PC-3 (cell line): ENCODE data around the gene GK. TPM values are rescaled to one million over a fixed set of nuclear protein-coding genes. Genes with fewer than 3 reads are reported as not detected.

Experiments used
- ATAC-seq: fragments of 200-7000 bp; cut with Tn5 transposase; 2 replicates; pipeline ENCODE4 v1.9.1; 2020; ENCODE audit warnings: mild to moderate bottlenecking, moderate library complexity
- BruUV-seq: library from RNA; stranded (reverse); fragments of 400-500 nt; replicated peaks from 2 replicates; lab custom pipeline; 2021; lab: Mats Ljungman, UMichigan
- CTCF ChIA-PET: fragments of 300-600 bp; sonication (Branson Sonifier 250); formaldehyde crosslinking; loops from one replicate; lab custom pipeline; 2022; ENCODE audit warnings: antibody characterized with exemption; lab: Charles Lee
- POLR2A ChIA-PET: fragments of 300-600 bp; sonication (Branson Sonifier 250); formaldehyde crosslinking; loops from one replicate; lab custom pipeline; 2022; ENCODE audit warnings: antibody characterized with exemption; ENCODE audit not compliant: unreplicated experiment; lab: Charles Lee
- DNase-seq: peaks from one replicate; pipeline ENCODE4 v3.0.0-alpha.2; 2015
- H2AFZ ChIP-seq: fragments of 300-600 bp; sonication (generic); 2 replicates; pipeline ENCODE4 v1.6.0; 2016; ENCODE audit warnings: antibody characterized with exemption, low read length
- H3F3A ChIP-seq: fragments of 300-600 bp; sonication (generic); one replicate; pipeline ENCODE4 v1.6.0; 2017; ENCODE audit warnings: antibody characterized with exemption, low read length, control low read depth, mild to moderate bottlenecking; ENCODE audit not compliant: unreplicated experiment
- H3K27ac ChIP-seq: fragments of 300-600 bp; sonication (generic); 2 replicates; pipeline ENCODE4 v1.5.1; 2016; ENCODE audit warnings: mild to moderate bottlenecking, low read length
- H3K27me3 ChIP-seq: fragments of 300-600 bp; sonication (generic); 2 replicates; pipeline ENCODE4 v1.6.1; 2016; ENCODE audit warnings: low read length, mixed read lengths
- H3K36me3 ChIP-seq: fragments of 300-600 bp; sonication (generic); 2 replicates; pipeline ENCODE4 v1.6.1; 2016; ENCODE audit warnings: low read depth, mixed run types, low read length, mixed read lengths
- H3K4me1 ChIP-seq: fragments of 300-600 bp; sonication (generic); 2 replicates; pipeline ENCODE4 v1.5.1; 2016; ENCODE audit warnings: low read length; ENCODE audit not compliant: insufficient read depth
- H3K4me2 ChIP-seq: fragments of 300-600 bp; sonication (generic); 2 replicates; pipeline ENCODE4 v1.6.0; 2016; ENCODE audit warnings: low read length
- H3K4me3 ChIP-seq: fragments of 300-600 bp; sonication (generic); 2 replicates; pipeline ENCODE4 v1.5.1; 2016; ENCODE audit warnings: mild to moderate bottlenecking, low read length, mixed read lengths
- H3K79me2 ChIP-seq: fragments of 300-600 bp; sonication (generic); 2 replicates; pipeline ENCODE4 v1.6.1; 2017; ENCODE audit warnings: low read length, mixed read lengths
- H3K9ac ChIP-seq: fragments of 300-600 bp; sonication (generic); 2 replicates; pipeline ENCODE4 v1.6.0; 2016; ENCODE audit warnings: mild to moderate bottlenecking, low read length
- H3K9me2 ChIP-seq: fragments of 300-600 bp; sonication (generic); replicated peaks from 2 replicates; pipeline ENCODE4 v1.6.1; 2016; ENCODE audit warnings: mixed run types, low read length, mixed read lengths
- H3K9me3 ChIP-seq: fragments of 300-600 bp; sonication (generic); 2 replicates; pipeline ENCODE4 v1.6.1; 2016; ENCODE audit warnings: low read length, mixed read lengths
- H4K20me1 ChIP-seq: fragments of 300-600 bp; sonication (generic); 2 replicates; pipeline ENCODE4 v1.6.1; 2016; ENCODE audit warnings: low read length, mixed read lengths
- CTCF ChIP-seq: fragments of 300-600 bp; sonication (generic); conservative IDR thresholded peaks from 2 replicates; pipeline ENCODE4 v1.5.1; 2017; ENCODE audit warnings: antibody characterized with exemption, low read depth, mild to moderate bottlenecking, low read length
- EZH2 ChIP-seq: fragments of 300-600 bp; sonication (generic); IDR thresholded peaks from one replicate; pipeline ENCODE4 v1.6.1; 2017; ENCODE audit warnings: antibody characterized with exemption, mild to moderate bottlenecking, low read length; ENCODE audit not compliant: unreplicated experiment
- EZH2phosphoT487 ChIP-seq: fragments of 300-600 bp; sonication (generic); IDR thresholded peaks from 2 replicates; pipeline ENCODE4 v1.6.1; 2018; ENCODE audit warnings: mild to moderate bottlenecking, antibody characterized with exemption, low read length, borderline replicate concordance
- intact Hi-C: fragments of 100-400 bp; cut with micrococcal nuclease; formaldehyde crosslinking; loops from 2 replicates; pipeline ENCODE4 v1.9.0; 2023
- total RNA-seq: library from RNA; depleted of rRNA; stranded (reverse); fragments of >200 nt; gene quantifications from 2 replicates; pipeline ENCODE4 v1.2.3, GENCODE V29; 2014

GK gene
- total RNA-seq, 1 experiment from 2014 or later, result 4.1 TPM

GRCh38 chrX:30620980-30621618 lies 32.1 kb upstream of the GK start:
- no peaks in the 10 kb centered on the region for H3K9me2 ChIP-seq
- H4K20me1 ChIP-seq, result no peaks in the 10 kb centered on the region
- CTCF ChIA-PET, result no interaction called here
- no peaks in the 10 kb centered on the region for H3K36me3 ChIP-seq
- peak; percentile 78 for DNase-seq
- 0 out of 2 replicates have a peak overlapping the region, but pooled peaks have one; percentile 14 for H3K27ac ChIP-seq
- intact Hi-C loops, result no loop called here
- POLR2A ChIA-PET, result no interaction called here
- no peaks in the 10 kb centered on the region for H3K9me3 ChIP-seq
- peak; percentile 83 for ATAC-seq
- peaks cover 11% of the 10 kb centered on the region for H3K4me1 ChIP-seq
- BruUV-seq, result no TSS peak
- no peaks in the 10 kb centered on the region for H3F3A ChIP-seq
- H3K4me3 ChIP-seq, result no peak overlapping the region
- H3K79me2 ChIP-seq, result no peaks in the 10 kb centered on the region
- TF ChIP-seq CTCF (no peak), EZH2 (no peak), EZH2phosphoT487 (no peak)
- no peaks in the 10 kb centered on the region for H3K27me3 ChIP-seq
- H3K9ac ChIP-seq, result no peak overlapping the region
- H2AFZ ChIP-seq, result no peak overlapping the region
- no peak overlapping the region for H3K4me2 ChIP-seq

GRCh38 chrX:30622361-30622760 lies 30.9 kb upstream of the GK start:
- H3K9me2 ChIP-seq, result no peaks in the 10 kb centered on the region
- no TSS peak for BruUV-seq
- H3K27ac ChIP-seq, result no peak overlapping the region
- H3K4me2 ChIP-seq, result no peak overlapping the region
- no peaks in the 10 kb centered on the region for H4K20me1 ChIP-seq
- no peak overlapping the region for H3K9ac ChIP-seq
- ChIA-PET CTCF (no interaction called here), POLR2A (no interaction called here)
- intact Hi-C loops, result no loop called here
- H3K9me3 ChIP-seq, result no peaks in the 10 kb centered on the region
- peaks cover 11% of the 10 kb centered on the region for H3K4me1 ChIP-seq
- H3F3A ChIP-seq, result no peaks in the 10 kb centered on the region
- no peak overlapping the region for H3K4me3 ChIP-seq
- no peak overlapping the region for H2AFZ ChIP-seq
- no peaks in the 10 kb centered on the region for H3K36me3 ChIP-seq
- DNase-seq, result no peak
- no peaks in the 10 kb centered on the region for H3K79me2 ChIP-seq
- TF ChIP-seq EZH2phosphoT487 (no peak), CTCF (no peak), EZH2 (no peak)
- no peaks in the 10 kb centered on the region for H3K27me3 ChIP-seq
- no peak for ATAC-seq

GRCh38 chrX:30626402-30626801 lies 26.8 kb upstream of the GK start:
- BruUV-seq, result no TSS peak
- Histone ChIP-seq H4K20me1 (no peaks in the 10 kb centered on the region), H3K27me3 (no peaks in the 10 kb centered on the region), H2AFZ (no peak overlapping the region), H3K4me2 (no peak overlapping the region), H3K36me3 (no peaks in the 10 kb centered on the region), H3K4me1 (peaks cover under 1% of the 10 kb centered on the region), H3K9me3 (no peaks in the 10 kb centered on the region), H3F3A (no peaks in the 10 kb centered on the region), H3K4me3 (no peak overlapping the region), H3K79me2 (no peaks in the 10 kb centered on the region), H3K9me2 (no peaks in the 10 kb centered on the region), H3K9ac (no peak overlapping the region), H3K27ac (no peak overlapping the region)
- ChIA-PET CTCF (no interaction called here), POLR2A (no interaction called here)
- TF ChIP-seq CTCF (no peak), EZH2 (no peak), EZH2phosphoT487 (no peak)
- no peak for ATAC-seq
- intact Hi-C loops, result no loop called here
- DNase-seq, result no peak
